Stromal cell of bone marrow (primary cell): Measurements from ENCODE around the gene WNT11.
A peak's percentile ranks its signal among the peaks of the same experiment; 100 is the strongest.

Experiments
- DNase-seq: peaks from one replicate; pipeline ENCODE4 v3.0.0-alpha.2; 2012; ENCODE audit warnings: low read depth

Gene WNT11

DNA sequence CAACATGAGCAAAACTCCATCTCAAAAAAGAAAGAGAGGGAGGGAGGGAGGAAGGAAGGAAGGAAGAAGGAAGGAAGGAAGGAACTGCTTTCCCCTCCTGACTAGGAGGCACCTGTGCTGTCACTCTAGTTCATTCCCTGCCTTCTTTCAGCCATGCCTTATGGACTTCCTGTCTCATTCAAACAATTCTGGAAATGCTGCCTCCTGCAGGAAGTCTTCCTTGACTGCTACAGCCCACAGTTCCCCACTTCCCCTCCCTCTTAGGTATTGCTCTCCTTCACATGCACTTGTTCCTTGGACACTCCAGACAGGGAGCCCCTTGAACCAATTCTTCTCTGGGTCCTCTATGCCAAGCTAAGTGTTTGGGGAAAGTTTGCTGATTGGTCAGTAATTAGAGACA, 31.6 kb upstream of the WNT11 start:
- DNase-seq, result no peak

DNA sequence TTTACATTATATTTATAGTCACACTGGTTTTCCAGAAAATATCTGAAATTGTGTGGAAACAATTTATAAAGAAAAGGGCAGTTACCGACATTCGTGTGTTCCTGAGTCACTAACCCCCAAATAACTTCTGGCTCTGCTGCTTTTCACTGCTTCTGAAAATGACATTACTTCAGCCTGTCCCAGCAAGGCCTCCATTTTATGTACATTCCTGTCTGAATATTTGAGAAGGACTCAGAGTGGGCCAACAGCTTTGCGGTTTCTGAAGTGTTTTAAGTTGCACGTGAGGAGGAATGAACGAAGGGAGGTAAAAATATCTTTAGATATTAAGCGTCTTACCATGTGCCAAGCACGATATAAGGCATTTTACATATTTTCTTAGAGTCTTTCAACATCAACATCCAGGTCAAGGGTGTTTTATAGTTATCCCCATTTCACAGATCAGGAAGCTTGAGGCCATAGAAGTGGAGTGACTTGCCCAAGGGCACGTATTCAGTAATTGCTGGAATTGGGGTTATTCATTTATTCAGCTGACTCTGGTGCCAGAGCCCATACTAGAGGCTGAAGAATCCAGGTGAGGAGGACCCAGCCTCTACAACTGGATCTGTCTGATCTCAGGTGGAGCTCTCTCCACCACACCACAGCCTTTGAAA, 30.8 kb upstream of the WNT11 start:
- no peak for DNase-seq

DNA sequence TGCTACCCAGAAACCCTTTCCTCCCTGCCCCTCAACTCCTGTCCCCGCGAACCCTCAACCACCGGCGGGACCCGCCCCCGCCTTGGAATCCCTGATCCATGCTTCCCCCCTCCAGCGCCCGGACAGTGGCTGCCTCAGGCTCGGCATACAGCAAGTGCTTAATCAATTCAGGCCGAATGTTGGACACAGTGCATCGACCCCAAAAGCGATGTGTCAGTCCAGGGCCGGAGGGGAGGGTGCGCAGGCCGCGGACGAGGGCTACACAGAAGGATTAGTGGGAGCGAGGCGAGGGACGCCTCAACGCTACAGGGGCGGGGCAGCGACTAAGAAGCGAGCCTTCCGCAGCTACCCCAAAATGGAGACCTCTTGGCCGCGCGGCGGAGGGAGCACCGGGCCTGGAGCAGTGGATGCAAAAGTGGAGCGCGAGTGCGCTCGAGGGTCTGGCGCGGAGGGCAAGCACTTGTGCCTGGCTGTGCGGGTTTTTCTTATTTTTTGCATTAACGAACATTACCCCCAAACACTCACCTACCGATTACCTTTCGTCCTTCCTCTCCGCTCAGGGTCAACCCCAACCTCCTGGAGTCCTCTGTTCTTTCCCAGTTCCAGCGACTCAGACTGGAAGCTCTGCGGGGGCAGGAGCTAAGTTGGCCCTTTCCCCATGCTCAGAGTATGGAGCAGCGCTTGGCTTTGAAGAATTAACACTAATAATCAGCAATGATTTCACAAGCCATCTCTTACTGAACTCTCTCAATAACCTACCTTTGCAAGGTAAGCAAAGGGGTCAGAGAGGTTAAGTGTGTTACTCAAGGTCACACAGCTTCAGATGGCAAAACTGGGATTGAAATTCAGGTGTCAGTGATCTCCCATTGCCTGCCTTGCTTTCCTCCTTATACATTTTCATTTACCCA, 30.0 kb upstream of the WNT11 start:
- DNase-seq, result no peak

DNA sequence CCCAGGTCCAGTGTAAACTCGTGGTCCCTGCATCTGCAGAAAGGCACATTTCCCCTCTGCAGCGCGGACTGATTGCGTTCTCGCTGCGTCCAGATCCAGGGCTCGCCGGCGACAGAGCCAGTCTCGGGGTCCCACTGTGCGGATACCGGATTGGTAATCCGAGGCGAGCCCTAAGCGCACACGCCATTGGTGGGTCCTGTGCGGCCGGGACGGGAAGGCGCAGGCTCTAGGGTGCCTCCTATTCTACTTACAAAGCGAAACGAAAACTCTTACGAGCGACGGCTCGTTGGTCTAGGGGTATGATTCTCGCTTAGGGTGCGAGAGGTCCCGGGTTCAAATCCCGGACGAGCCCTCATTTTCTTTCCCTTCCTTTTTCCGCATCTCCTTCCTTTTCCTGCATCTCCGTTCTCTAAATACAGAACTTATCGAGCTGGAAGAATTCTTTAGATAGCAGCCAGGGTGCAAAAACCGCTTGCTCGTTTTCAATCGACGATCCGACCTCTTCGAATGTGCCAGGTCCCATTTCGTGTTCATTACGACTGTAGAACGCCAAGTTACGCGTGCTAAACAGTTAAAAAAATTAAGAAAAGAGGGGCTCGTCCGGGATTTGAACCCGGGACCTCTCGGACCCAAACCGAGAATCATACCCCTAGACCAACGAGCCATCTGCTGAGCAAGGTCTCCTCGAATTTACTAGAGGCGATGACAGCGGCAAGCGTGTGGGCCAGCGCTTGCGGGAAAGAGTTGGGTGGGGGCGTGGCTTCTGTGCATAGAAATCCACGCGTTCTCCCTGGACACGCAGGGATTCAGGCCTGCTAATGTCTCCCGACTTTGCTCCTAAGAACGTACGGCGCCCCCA, 29.2 kb upstream of the WNT11 start:
- peak; percentile 73 for DNase-seq

DNA sequence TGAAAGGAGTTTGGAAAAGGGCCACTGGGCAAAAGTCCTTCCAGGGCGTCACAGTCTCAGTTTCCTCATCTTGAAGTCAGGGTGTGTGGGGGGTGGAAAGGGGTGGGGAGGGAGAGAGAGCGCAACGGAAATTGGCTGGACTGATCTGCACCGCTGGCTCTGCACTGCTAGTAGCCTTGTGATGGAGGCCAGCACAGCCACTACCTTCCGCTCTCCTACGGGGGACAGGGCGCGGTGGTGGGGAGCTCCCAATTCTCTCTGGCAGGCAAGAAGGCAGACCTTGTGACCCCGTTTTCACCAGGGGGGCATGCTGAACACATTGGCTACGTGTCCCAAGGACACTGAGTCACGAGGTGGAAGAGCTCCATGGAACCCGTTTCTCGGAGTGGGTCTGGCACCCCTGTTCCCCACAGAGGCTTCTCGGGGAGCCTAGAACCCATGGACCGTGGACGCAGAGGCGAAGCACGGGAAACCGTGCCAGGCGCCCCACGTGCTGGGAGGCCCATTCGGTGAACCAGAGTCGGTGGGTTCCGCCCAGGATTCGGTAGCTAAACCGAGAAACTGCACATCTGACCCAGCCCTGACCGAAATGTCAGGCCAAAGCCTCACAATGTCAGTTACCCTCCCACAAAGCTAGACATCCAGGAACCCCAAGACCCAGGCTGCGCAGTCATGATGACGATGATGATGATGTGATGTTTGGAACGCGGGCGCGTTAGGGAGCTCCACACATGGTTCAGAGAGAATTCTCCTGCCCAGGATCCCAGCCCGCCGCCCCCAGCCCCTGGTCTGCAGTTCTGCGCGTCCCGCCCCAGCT, 28.3 kb upstream of the WNT11 start:
- peak; percentile 52 for DNase-seq

DNA sequence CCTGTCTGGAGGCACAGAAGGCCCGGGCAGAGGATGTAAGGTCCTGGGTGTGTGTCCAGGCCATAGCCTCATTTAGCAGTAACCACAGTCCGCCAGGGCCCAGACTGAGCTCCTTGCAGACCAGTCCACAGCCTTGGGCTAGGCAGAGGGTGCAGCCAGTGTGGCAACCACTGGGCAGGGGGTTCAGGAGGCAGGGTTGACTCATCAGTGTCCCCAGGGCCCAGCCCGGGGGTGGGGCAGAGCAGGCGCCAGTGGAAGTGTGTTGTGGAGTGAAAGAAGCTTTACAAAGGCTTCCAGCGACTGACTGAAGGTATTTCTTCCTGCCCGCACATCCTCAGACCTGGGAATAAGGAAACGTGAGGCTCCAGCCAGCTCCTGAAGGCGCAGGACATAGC, 27.7 kb upstream of the WNT11 start:
- no peak for DNase-seq

DNA sequence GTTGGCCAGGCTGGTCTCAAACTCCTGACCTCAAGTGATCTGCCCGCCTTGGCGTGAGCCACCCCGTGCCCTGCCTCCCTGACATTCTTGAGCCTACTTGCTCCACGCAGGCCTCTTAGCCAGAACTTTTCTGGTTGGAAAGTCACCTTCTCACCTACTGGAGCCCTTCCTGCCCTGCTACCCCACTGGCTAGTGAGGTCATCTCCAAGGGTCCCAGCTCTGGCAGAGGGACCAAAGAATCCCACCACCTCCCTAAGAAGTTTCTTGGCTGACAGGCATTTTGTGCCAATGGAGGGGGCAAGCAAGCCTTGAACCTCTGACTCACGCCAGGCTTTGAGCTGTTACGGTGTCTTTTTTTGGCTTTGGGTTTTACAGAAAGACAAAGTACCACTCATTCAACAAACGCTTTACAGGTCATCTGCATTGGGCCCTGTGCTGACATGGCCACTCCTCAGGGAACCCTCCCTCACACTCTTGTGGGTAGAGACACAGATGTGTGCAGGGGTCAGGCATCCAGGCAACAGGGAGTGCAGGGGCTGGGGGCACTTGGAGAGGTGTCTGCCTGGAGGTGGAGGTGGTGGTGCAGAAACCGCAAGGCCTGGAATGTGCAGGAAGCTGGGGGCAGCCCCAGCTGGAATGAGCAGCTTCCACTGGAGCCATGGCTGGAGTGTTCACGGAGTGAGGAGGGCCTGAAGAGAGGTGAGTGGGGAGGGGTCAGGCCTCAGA, 27.1 kb upstream of the WNT11 start:
- DNase-seq, result no peak

DNA sequence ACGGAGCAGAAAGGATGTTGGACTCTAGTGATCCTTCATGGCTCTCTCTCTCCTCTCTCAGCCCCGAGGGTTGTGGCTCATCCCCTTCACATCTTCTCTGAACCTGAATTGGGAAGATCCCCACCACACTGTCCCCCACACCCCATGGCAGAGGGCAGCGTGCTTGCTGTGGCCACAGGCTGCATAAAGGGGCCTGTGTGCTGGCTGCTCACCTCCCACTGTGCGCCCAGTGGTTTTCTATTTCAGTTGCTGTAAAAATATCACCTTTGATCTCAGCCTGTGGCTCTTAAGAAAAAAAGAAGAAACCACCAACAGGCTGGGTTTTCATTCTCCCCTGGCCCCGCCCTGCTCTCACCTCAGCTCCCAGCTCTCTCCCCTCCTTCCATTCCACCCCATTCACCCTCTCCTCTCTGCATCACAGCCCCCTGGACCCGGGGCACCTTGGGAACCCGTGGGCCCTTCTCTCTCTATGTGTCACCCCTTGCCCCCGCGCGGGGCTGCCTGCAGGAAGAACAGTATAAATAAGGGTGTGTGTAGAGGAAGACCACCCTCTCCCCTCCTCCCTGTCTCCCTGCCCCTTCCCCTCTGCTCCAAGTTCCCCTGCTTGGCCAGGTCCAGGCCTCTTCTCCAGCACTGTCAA, 25.8 kb upstream of the WNT11 start:
- no peak for DNase-seq

DNA sequence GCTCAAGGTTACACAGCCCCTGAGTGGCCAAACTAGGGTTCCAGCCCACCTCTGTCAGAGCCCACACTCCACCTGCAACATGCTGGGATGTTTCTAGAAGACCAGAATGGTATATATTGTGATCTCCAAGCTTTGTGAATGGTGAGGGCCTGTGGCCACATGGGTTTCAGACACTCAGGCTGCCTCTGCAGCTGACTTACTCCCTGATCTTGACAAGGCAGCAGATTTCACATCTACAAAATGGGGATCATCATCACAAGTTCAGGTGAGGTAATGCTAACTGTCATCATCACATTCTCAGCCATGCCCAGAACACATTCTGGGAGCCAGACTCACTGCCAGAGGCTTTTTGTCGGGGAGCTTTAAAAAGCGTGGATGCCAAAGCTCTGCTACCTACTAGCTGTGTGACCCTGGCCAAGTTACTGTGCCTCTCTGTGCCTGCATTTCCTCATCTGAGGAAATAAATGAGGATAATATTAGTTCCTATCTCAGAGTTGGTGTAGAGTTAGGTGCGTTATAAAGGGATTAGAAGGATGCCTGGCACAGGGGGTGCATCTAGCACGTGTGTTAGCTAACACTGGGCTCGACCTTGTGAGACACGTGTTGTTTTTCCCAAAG, 24.9 kb upstream of the WNT11 start:
- no peak for DNase-seq

DNA sequence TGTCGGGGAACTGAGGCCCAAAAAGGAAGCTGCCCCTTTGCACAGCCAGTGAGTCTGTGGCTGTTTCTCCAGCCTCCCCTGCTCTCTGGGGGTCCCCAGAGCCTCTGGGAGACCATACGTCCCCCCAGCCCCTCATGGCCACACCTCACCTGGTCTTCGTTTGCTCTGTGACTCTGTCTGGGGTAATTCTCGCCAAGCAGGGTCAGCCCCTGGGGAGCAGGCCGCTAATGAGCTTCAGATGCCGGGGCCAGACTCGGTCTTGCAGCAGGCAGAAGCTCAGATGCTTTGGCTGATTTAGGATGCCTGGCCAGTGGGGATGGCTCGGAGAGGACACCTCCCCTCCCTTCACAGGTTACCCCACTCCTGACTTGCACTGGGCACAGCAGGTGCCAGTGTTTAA, 24.1 kb upstream of the WNT11 start:
- no peak for DNase-seq

DNA sequence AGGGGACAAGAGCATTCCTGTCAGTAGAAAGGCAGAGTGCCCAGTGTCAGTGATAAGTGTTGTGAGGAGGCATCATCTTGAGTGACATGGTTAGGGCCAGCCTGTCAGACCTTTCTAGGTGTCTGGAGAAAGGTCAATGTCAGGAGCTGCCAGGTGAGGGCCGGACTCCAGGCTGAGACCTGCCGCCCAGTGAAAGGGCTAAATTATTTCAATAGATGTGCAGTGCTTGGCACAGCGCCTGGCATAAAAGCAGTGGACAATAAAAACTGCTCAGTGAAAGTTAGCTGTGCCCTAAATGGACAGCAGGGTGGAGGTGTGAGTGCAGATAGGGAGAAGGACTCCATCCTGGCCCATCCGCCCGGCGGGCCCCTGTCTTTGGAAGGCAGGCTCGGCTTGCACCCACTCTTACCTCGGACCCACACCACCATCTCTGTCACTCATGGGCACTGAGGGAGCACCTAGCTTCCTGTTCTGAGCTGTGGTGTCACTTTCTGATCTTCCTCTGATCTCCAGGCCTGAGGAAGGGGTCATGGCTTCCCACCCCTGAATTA, 23.5 kb upstream of the WNT11 start:
- DNase-seq, result no peak

DNA sequence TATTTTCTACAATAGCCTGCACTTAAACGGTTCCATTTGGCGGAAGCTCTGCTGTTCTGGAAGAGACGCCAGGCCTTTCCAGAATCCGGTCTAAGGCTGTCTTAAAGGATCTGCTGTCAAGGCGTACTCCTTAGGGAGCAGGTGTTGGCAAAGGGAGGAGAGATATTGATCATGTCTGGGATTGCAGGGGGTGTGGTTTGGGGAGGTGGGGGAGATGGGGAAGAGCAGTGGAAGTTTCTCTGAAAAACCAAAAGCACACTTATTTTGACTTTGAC, 22.5 kb upstream of the WNT11 start:
- DNase-seq, result no peak

DNA sequence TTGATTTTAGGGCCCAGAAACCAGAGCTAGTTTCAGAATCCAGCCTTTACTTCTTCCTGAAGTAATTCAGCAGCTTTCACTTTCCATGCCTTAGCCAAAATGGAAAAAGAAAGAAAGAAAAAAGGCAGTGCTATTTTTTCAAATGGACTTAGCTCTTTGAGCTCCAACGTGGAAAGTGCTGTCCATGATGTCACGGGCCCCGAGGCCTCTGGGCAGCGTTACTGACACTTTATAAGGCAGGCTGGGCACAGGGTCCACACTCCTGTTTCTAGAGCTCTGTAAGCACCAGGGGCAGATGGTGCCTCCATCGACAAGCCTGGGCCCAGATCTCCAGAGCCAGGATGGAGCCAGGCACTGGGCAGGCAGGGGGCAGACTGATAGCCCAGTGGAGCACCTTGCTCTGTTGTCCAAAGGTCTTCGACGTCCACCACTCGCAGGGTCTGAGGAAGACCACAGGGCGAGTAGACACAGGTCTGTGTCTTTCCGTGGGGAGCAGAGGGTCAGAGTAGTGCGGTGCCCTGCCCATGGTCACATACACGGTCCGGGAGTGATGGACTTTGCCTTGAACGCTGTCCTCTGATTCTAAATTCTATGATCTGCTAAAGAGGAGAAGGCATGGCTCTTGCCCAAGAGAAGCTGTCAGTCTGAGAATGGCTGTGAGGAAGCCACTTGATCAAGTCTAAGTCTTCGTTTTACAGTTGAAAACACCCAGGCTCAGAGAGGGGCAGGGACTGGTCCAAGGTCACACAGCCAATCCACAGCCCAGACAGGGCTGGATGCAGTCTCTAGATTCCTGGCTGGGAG, 22.0 kb upstream of the WNT11 start:
- DNase-seq, result no peak

DNA sequence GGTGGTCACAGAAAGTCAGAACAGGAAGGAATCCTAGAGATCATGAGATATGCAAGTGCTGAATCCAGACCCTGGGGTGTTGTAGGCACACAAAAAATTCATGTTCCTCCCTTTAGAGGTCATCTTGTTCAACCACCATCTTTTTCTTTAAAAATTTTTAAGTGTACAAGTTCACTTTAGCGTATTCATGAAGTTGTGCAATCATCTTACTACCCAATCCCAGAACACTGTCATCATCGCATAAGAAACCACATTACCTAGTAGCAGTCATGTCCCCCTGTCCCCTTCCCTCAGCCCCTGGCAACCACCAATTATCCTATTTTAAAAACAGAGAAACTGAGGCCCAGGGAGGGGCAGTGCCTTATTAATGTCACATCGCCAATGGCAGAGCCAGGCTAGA, 20.3 kb upstream of the WNT11 start:
- no peak for DNase-seq

DNA sequence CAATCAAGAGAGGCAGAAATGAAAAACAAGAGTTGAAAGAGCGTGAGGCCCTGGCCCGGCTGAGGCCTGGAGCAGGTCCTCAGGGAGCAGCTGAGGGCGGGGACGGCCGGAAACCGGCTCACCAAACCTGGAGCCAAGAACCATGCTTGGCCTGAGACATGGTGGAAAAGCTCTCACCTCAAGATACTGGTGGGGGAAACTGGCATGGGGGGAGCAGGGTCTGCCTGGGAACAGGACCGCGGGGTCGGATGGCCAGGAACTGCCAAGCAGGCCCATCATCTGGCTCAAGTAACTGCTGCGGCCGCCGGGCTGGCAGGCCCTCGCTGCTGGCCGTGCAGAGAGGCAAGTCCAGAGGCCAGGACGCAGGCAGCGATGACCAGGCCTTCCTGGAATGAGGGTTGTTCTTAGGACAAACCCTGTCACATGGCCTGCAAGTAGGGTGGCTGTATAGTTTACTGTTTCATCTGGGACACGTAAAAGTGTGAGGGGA, 18.9 kb upstream of the WNT11 start:
- DNase-seq, result no peak

DNA sequence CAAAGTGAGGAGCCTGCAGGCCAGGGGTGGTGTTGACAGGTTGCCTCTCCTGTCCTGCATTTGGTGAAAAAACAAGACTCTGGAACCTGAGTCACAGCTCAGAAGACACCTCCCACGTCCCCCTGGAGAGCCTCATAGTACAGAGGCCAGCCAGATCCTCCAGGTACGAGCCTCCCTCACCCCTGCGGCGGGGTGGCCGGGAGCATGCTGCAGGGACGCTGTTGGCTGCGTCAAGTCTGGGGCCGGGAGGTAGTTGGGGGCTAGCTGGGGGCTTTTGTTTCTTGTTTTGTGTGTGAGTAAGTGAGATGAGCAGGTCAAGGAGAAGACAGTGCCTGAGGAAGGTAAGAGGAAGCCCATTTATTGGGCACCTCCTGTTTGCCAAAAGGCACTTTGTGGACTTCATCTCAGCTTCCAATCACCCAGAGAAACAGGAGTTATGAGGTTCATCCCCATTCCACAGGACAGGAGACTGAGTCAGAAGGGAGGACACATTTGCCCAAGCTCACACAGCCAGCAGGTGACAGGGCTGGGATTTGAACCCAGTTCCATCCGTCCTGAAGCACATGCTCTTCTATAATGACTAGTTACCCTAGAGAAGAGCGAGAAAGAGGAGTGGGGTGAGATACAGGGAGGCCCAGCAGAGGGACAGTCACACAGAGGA, 18.3 kb upstream of the WNT11 start:
- DNase-seq, result no peak

DNA sequence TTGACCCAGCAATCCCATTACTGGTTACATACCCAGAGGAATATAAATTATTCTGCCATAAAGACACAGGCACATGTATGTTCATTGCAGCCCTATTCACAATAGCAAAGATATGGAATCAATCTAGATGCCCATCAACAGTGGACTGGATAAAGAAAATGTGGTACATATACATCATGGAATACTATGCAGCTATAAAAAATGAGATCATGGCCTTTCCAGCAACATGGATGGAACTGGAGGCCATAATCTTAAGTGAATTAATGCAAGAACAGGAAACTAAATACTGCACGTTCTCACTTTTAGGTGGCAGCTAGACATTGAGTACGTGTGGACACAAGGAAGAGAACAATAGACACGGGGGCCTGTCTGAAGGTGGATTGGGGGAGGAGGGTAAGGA, 15.1 kb upstream of the WNT11 start:
- DNase-seq, result no peak

DNA sequence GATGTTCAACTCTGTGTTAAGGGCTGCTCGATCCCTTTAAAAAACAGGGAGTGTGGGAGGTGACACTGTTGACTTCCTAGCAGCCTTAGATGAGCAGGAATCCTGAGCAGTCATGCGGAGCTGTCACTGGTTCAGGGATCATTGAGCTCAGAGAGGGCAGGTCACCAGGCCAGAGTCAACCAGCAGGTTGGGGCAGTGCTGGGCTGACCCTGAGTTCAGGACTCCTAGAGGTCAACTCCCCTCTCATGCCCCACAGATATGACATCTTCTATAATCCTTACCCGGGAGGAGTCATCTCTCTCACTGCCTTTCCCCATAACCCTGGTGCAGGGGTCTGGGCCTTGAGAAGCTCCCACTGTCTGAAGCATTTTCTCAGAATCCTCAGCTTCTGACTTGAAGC, 12.9 kb upstream of the WNT11 start:
- DNase-seq, result no peak
